Breast epithelium (tissue), 3 donors: ENCODE measurements around the gene SENP8.

Experiments used
- POLR2A ChIP-seq: fragments of 450-650 bp; IDR thresholded peaks from one replicate; pipeline ENCODE4 v1.6.1; 2016; ENCODE audit warnings: antibody characterized with exemption, mild to moderate bottlenecking, moderate library complexity
- POLR2AphosphoS5 ChIP-seq, 3 donors: sonication (generic); formaldehyde crosslinking; IDR thresholded peaks; one replicate each; pipeline ENCODE4 v1.6.1; 2017; ENCODE audit warnings: antibody characterized with exemption in 3 of 3
- TF ChIP-seq, protein P1 (sequence below), 3 donors: fragments of 450-650 bp; IDR thresholded peaks; one replicate each; pipeline ENCODE4 v1.5.1; 2016 to 2017; ENCODE audit warnings: antibody characterized with exemption in 3 of 3, mild to moderate bottlenecking in 3 of 3, moderate library complexity in 3 of 3

- TF ChIP-seq, protein P1, sequence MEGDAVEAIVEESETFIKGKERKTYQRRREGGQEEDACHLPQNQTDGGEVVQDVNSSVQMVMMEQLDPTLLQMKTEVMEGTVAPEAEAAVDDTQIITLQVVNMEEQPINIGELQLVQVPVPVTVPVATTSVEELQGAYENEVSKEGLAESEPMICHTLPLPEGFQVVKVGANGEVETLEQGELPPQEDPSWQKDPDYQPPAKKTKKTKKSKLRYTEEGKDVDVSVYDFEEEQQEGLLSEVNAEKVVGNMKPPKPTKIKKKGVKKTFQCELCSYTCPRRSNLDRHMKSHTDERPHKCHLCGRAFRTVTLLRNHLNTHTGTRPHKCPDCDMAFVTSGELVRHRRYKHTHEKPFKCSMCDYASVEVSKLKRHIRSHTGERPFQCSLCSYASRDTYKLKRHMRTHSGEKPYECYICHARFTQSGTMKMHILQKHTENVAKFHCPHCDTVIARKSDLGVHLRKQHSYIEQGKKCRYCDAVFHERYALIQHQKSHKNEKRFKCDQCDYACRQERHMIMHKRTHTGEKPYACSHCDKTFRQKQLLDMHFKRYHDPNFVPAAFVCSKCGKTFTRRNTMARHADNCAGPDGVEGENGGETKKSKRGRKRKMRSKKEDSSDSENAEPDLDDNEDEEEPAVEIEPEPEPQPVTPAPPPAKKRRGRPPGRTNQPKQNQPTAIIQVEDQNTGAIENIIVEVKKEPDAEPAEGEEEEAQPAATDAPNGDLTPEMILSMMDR (IDR thresholded peaks at IDR 0.05): no peak
- TF ChIP-seq POLR2A (no peak), POLR2AphosphoS5 (IDR thresholded peaks at IDR 0.05) (no peak)
These were observed 62.6 kb downstream of the SENP8 start for GRCh38 chr15:72180761-72181324.
